Activated CD4-positive, alpha-beta T cell treated with anti-CD3 and anti-CD28 coated beads for 48 hours (primary cell): ENCODE data around the gene MCOLN2.

Experiments used
- DNase-seq: peaks from one replicate; pipeline ENCODE4 v3.0.0-alpha.2; 2020

Gene MCOLN2

DNA sequence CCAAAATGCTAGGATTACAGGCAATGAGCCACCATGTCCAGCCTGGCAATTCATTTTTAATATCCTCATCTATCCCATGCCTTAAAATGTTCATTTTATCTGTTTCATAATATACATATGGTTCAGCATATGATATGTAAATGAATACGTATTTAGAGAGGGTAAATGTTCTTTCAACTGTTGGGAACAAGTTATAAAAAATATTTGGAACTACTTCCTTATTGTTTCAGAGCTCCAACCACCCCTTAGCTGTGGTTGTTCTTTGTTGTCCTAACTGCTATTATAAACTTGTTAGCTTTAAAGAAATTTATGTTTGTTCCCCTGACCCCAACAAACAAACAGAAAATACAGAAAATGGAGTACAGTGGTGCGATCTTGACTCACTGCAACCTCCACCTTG lies 14.5 kb downstream of the MCOLN2 start:
- DNase-seq = no peak

DNA sequence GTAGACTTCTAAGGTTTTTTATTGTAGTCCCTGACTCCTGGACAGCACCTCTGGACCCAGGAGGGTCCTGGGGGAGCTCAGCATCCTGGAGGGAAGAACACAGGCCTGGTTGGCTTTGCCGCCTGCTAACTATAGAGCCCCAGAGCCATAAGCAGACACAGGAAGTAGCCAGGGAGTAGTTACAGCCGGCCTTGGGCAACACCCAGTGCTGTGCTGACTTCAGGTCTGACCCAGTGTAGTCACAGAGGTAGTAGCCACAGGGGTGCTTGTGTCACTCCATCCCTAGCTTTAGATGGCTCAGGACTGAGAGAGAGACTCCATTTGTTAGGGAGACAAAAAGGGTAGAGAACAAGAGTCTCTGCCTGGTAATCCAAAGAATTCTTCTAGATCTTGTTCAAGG lies 21.9 kb downstream of the MCOLN2 start:
- DNase-seq = no peak

DNA sequence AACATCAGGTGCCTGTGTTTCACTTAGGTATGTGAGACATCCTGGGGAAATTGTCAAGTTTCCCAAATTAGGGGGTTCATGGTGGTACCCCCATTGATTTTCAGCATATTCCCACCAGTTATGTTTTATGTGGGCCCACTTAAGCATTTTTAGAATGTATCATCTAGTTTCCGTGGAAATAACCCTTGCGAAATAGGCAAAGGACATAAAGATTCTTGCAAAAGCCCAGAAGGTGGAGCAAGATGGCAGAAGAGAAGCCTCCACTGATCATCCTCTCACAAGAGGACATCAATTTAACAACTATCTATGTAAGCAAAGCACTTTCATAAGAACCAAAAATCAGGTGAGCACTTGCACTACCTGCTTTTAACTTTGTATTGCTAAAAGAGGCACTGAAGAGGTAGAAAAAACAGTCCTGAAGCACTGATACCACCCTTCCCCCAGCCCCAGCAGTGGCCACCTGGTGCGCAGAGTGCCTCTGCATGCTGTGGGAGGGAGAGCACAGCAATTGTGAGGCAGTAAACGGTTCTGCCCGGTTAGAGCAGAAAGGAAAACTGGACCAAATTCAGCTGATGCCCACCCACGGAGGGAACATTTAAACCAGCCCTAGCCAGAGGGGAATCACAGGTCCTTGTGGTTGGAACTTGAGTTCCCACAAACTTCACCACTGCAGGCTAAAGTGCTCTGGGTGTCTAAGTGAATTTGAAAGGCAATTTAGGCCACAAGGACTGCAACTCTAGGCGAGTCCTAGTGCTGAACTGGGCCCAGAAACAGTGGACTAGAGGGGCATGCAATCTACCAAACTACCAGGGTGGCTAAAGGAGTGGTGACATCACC lies 23.2 kb downstream of the MCOLN2 start:
- DNase-seq = peak; percentile 17

DNA sequence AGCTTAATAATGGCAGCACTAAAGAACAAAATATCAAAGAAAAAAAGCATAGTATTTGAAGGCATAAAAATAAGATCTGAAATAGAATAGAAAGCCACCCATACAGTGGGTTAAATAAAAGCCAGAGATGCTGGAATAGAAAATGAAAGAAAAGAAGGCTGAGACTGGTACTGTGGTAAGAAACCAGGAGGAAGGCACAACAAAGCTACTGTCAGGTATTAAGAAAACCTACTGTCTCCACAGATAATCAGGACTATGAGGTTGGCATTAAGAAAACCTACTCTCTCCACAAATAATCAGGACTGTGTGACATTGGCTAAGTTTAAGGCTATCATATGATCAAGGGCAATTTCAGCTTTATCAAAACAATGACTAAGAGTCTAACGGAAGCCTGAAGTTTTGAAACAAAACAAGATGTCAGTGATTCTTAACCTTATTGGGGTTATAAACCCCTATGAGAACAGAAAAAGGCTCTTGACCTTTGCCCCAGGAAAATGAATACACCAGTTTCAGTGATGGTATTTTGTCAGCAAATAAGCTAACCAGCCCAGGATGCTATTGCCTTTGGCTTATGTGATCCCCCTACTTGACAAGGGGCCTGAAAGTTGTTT lies 24.4 kb downstream of the MCOLN2 start:
- DNase-seq = no peak

DNA sequence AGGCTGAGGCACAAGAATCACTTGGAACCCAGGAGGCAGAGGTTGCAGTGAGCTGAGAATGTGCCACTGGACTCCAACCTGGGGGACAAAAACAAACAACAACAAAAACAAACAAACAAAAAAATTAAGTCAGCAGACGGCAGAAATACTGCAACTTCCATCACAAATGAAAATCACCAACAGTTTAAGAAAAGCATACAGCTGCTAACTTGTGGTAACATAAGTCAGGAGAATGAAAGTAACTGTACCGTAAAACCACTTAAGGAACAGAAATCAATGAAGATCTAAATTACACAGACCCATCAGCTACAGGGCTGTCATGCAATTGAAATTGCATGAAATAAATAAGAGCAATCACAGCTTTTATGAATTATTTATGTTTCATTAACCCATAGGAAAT lies 25.0 kb downstream of the MCOLN2 start:
- no peak for DNase-seq

DNA sequence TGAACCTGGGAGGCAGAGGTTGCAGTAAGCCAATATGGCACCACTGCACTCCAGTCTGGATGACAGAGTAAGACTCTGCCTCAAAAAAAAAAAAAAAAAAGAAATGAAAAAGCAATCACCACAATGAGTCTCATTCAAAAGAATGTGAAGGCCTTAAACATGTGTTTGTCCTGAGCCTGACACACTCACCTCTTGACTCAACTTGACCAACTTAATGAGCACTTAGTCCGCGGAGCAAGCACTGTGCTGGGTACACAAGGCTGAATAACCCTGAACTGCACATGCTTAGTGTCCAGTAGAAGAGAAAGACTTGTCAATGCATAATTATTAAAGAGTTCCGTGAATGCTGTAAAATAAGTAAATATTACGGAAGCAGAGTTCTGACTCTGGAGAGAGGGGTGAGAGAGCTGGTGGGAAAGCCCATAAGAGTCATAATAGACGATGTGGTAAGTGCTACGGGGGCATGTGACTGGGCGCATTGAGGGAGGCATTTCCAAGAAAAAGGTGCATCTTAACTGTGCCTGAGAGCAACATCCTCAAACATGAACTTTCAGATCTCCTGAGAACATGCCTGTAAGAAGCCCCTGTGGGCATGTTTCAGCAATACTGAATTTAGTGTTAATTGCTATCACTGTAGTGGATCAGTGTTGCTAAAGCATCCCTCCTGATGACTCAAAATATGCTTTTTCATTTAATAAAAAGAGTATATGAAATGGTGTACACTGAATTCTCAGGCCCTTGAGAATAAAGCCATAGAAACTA lies 27.2 kb downstream of the MCOLN2 start:
- peak; percentile 61 for DNase-seq

DNA sequence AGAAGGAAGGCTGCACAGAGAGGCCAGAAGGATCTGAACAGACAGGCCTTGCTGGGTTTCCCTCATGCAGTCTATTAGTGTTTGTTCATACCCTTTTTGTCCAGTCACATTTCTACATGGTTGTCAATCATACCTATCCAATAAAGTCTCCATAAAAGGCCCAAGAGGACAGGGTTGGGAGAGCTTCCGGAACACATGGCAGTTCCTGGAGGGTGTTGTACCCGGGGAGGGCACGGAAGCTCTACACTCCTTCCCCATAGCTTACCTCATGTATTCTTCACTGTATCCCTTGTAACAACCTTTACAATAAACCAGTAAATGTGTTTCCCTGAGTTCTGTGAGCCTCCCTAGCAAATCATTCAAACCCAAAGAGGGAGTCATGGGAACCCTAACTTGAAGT lies 28.0 kb downstream of the MCOLN2 start:
- no peak for DNase-seq

DNA sequence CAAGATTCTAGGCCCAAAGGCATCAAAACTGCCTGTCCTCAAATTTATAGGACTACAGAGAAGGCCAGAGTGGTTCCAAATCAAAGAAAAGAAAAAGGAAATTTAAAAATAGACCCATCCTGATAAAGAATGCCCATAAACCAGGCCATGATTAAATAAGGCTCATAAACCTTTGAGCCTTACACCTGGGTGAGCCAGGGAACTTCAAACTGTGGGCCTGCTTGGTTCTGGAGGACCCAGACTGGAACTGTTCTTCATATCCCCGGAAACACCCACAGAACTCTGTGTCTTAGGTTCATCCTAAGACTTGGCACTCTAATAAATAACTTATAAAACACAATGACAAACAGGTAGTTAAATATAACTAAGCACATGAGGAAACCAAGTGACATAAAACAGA lies 28.8 kb downstream of the MCOLN2 start:
- no peak for DNase-seq

DNA sequence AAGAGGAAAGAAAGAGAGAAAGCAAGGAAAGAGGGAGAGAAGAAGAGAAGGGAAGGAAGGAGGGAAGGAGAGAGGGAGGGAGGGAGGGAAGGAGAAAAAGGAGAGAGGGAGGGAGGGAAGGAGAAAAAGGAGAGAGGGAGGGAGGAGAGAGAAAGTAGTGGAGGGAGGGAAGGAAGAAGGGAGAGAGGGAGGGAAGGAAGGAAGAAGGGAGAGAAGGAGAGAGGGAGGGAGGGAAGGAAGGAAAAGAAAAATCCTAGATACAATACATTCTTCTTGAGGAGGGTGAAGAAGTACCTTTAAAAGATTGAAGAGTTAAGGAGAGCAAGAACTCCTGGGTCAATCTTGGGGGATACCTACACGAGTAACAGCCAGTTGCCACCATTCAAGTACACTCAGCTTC lies 29.2 kb downstream of the MCOLN2 start:
- DNase-seq = no peak

DNA sequence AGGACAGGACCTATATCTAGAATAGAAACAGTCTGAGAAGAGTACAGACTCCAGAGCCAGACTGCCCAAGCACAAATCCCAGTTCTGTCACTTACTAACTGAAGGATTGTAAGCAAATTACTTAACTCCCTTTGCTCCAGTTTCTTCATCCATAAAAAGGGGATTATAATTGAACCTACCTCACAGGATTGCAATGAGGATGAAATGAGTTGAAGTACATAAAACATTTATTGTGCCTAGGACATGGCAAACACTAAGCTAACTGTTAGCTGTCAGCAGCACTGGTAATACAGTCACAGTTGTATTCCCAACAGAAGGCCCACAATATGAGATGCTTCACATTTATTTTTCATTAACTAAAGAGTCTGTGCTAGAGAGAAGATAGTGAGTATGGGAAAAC lies 33.9 kb downstream of the MCOLN2 start:
- DNase-seq = no peak

DNA sequence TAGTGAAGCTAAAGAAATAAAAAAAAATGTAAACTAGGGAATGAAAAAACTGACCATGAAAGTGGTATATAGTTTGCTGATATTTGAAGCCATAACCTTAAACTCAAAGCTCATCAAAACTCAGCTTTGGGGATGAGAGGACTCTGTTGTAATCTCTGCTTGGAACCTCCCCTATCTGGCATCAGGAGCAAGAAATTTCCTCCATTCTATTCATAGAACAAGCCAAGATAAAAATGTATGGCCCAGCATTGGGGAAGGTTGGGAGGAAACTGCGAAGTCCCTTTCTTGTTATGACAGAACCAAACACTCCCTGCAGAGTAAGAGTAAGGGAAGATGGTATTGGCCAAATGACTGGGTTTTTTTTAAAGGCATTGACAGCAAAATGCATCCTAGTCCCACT lies 35.6 kb downstream of the MCOLN2 start:
- DNase-seq = no peak

DNA sequence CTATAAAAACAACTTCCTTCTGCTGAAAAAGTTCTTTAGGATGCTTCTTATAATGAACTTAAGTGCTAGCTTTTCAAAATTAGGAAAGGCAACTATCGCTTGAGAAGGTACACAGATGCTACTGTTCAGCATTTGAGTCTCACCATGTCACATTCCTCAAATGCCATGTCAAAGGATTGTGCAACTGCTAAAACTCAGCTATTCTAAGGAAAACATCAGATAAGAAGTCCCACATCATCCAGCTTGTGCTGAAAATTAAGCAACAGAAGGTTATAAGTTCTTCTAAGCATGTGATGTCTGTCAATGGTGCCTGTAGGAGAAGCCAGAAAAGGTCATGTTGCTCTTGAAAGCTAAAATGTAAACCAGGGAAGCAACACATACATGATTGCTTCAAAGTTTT lies 36.5 kb downstream of the MCOLN2 start:
- no peak for DNase-seq

DNA sequence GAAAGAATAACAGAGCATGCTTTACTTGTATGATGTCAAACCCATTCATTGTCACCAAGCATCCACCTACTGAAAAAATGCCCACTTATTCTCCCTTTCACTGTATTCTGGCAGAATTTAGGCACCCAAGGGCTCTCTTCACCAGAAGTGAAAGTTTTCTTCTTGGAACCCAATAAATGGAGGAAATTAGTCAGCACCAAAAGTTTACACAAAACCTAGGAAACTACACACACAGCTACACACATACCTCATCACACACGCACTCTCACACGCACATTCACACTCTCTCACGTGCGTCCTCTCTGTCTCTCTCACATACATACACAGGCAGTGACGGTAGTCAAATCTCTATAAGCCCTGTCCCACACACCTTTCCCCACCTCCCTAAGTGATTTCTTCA lies 37.6 kb downstream of the MCOLN2 start:
- DNase-seq = peak; percentile 66

DNA sequence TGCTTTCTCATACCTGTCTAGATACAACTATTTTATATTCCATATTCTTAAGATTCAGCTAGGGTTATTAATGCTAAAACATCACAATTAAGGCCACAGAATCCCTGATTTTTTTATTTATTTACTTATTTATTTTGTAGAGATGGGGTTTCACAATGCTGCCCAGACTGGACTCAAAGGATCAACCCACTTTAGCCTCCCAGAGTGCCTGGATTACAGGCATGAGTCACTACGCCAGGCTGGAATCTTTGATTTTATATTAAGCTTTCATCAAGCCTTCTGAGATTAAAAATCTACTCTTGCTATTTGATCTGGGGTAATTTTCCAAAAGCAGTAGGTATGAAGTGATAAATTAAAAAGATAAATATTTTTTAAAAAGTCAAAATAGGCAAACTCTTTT lies 38.9 kb downstream of the MCOLN2 start:
- no peak for DNase-seq

DNA sequence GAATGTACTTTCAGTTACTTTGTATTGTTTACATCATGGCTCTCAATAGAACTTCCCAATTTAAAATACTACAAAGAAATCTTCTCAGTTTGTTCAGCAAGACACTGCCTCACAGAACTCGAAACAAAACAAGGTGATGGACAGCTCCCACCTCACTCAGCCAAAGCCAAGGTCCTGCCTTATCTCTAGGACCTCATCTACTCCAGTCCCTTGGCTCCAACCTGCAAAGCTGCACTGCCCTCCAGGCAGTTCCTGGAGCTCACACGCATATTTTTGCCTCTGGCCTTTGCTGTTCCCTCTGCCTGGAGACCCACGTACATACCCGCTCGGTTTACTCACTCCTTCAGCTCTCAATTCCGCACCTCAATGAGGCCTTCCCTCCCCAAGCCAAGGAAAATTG lies 40.3 kb downstream of the MCOLN2 start:
- no peak for DNase-seq

DNA sequence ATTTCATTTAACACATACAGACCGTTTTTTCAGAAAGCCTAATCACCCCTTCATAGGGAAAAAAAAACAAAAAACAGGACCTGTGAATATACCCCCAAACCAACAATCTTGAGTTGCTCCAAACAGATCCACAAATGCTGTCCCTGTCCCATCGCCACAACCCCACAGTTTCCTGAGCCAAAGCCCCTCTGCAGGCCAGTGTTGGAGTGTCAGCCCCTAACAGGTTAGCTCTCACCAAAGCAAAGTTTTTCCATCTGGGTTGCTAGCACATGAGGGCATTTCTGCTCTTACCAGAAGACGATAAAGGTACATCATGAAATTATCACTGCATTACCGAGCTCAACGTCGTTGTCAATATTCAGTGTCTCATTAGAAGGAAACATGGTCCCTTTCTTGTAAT lies 40.8 kb downstream of the MCOLN2 start:
- no peak for DNase-seq

DNA sequence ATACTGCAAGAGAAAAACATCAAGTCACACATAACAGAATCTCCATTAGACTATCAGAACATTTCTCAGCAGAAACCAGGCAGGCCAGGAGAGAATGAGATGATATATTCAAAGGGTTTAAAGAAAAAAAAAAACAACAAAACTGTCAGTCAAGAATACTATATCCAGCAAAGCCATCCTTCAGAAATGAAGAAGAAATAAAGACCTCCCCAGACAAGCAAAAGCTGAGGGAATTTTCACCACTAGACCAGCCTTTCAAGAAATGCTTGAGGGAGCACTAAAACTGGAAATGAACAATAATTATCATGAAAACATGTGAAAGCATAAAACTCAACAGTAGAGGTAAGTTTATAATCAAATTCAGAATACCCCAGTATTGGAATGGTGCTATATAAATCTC lies 47.2 kb downstream of the MCOLN2 start:
- no peak for DNase-seq

DNA sequence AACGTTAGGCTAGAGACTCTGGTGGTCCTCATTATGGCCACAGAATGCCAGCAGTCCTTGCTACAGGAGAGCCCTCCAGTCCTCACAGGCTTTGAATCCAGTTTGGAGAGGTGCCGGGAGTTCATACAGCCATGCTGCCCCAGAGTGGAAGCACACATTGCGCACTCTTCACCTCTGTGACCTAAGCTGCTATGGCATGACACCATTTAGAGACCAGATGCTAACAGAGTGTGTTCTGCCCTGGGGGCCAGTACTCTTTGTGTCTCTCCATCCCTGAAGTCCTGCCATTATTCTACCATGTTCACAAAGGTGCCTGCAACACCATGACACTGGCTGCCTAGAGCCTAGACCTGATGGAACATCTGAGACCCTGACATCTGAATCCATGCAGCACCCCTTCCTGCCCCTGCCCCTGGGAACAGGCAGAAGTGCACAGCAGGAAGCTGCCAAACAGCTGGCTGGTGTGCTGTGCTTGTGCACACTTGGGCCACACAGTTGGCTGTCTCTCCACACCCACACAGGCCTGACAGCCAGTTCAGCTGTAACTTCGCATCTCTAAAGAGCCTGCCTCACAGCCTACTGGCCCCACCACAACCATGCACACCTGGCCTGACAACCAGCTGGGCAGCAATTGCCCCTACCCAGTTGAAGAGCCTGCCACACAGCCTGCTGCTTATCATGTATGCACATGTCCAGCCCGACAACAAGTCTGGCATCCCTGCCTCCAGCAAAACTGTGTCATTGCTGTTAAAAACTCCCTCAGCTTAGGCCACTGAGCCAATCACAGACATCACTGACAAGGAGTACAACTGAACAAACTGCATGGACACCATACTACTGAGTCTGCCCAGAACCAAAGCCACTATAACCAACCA lies 49.1 kb downstream of the MCOLN2 start:
- DNase-seq = no peak

DNA sequence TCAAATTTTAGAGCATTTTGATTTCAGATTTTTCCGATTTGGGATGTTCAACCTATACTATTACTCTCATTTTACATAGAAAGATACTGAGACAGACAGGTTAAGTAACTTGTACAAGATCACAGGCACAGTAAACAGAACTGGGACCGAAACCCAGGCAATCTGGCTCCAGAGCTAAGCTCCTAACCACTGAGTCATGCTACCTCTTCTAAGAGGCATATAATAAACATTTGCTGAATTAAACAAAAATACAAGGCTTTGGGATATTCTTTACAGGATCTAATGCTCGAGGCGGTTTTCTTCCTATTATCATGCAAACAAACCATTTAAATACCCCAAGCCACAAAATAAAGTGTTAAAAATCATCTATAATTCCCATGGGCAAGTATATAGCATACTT lies 50.3 kb downstream of the MCOLN2 start:
- DNase-seq = no peak

DNA sequence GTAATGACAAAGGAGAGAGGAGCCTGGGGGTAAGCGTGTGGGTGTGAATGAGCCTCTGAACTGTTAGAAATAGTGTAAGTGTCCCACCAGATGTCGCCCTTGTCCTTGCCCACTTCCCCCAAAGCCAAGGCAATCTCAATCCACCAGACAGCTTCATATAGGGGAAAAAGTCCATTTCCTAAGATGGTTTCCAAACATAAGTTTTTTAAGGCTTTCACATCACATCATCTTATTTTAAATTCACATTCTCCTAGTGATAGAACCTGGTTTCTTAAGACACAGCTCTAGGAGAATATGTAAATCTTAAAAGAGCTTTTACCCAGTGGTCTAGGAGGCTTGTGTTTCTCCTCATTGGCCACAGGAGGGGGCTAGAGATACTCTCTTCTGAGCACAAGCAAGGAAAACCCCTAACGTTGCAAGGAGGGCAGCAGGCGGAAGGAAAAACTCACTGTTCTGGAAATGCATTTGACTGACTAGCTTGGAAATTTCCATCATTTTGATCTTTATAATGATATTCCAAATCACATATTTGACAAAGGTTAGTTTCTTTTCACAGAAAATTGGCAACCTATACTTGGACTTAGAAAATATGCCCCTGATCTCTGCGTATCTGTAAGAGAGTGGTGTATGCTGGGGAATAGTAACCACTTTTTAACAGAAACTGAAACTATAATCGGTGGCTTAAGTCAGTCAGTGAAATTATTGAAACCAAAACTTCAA lies 52.0 kb downstream of the MCOLN2 start:
- peak; percentile 71 for DNase-seq

DNA sequence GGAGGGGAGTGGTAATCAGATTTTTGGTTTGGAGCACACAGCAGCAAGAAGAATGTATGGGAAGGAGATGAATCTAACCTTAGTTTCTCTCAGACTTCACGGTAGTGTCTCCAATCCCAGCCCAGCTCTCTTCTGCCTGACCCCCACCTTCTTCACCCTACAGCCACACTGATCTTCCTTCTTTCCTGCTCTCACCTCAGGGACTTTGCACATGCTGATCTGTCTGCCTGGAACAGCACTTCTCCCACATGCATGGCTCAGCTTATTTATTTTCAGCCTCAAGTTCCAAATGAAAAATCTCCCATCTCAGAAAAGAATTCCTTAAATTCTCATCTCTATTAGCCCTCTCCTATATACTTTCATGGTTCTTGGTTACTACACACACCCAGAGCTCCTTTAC lies 55.1 kb downstream of the MCOLN2 start:
- DNase-seq = no peak

DNA sequence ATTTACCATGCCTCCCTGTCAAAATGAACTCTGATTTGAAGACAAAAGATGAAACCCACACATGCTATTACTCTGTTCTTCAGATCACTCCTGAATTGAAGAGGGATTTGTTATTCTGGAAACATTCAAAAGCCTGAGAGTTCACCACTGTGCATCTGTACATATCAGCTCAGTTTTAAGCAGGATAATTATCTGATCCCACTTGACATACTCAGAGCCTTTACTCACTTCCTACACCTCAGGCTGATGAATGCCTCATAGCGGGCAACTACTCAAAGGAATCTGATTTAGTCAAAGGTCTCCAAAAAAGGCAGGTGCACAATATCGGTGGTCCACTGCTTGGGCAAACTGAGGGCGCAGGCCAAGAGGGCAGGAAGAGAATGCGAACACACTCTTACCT lies 56.4 kb downstream of the MCOLN2 start:
- no peak for DNase-seq
